ENCODE results near the gene HAX1. TPM values are rescaled to one million over a fixed set of nuclear protein-coding genes. Genes with fewer than 3 reads are reported as not detected.

HAX1 gene
- total and polyA plus RNA-seq, 10 of the 15 experiments (the other 5 are each of a cell fraction or from before 2014, with no cell fraction given), result 95.3 to 288 (median 147) TPM

DNA sequence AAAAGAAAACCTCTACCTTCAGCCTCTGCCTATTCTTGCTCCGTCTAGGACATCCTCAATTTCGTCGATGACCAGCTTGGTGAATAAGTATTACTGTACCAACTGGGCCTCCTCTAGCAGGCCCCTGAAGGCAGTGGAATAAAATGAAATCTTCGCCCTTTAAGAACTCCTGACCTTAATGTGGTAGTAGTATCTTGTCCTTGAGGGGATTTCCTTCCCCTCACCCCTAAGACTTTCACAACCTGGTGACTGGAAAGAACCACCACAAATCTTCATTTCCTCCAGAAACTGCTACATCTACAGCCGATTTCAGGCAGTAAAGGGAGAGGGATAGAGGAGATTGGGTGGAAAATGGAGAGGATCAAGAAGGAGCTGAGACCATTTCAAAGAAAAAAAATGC is 1.6 kb upstream of the HAX1 start:
- in situ Hi-C loops (cut with MboI) (loop anchor here (5.0 kb wide), 1 partner anchor 279 kb away; the partner anchor contains the start of gene RPS27), intact Hi-C loops (cut with micrococcal nuclease; ENCODE audit: unreplicated experiment) (loop anchor here (5.0 kb wide), 1 partner anchor 474 kb away; no protein-coding TSS in a partner anchor)
- ATAC-seq (peak; percentile 46), FAIRE-seq (no peak), DNase-seq (ENCODE audit: low read depth, low spot score) (peak; percentile 15)
- H3K79me2 ChIP-seq (ENCODE audit: control insufficient read depth, insufficient read depth, low read length), result peaks cover 13% of the 10 kb centered on the region
- CTCF ChIA-PET, result interaction anchor here (0.8 to 4.5 kb wide), 10 partner anchors 10 to 633 kb away, joined by 3 to 54 read pairs (median 4); partner anchors contain the start of gene UBAP2L
- 55% methylated on average over 5 of the region's 5 CpGs for WGBS (ENCODE audit: insufficient coverage, insufficient replicate concordance, low lambda C conversion rate, missing lambda C conversion rate)
- H2AFZ ChIP-seq (ENCODE audit: control insufficient read depth, low read depth, low read length), result no peak overlapping the region
- BruUV-seq (replicated peaks), result no TSS peak
- H4K20me1 ChIP-seq (ENCODE audit: control insufficient read depth, insufficient read depth), result no peaks in the 10 kb centered on the region
- no peaks in the 10 kb centered on the region for H3K9me3 ChIP-seq (replicated peaks; ENCODE audit: control insufficient read depth, insufficient read depth, low read length)
- POLR2A ChIA-PET, result interaction anchor here (1.6 to 2.8 kb wide), 2 partner anchors 50 to 72 kb away, joined by 7 to 13 read pairs; partner anchors contain the start of gene UBAP2L
- peaks cover 10% of the 10 kb centered on the region for H3K4me1 ChIP-seq (ENCODE audit: control insufficient read depth, insufficient read depth, low read length)
- H3K9ac ChIP-seq (ENCODE audit: control insufficient read depth, insufficient read depth, low read length), result 0 out of 2 replicates have a peak overlapping the region, but pooled peaks have one; percentile 9
- H3K4me2 ChIP-seq (ENCODE audit: control insufficient read depth, insufficient read depth), result no peak overlapping the region
- H3K36me3 ChIP-seq (ENCODE audit: control insufficient read depth in 2 of 2, insufficient read depth in 2 of 2, low read length in 1 of 2), result peaks cover 10 to 25% of the 10 kb centered on the region in 2 experiments
- H3K27me3 ChIP-seq (replicated peaks in 1 of 2; ENCODE audit: control insufficient read depth in 2 of 2, insufficient read depth in 2 of 2, low read length in 1 of 2), result no peaks in the 10 kb centered on the region
- RAD21 ChIA-PET (ENCODE audit: unreplicated experiment), result interaction anchor here (1.2 to 1.3 kb wide), 2 partner anchors 9 to 64 kb away, joined by 3 to 8 read pairs; no protein-coding TSS in a partner anchor
- SMC1A ChIA-PET (ENCODE audit: uncharacterized antibody, unreplicated experiment), result interaction anchor here (1.3 to 6.6 kb wide), 8 partner anchors 48 to 284 kb away, joined by 4 to 48 read pairs (median 6); no protein-coding TSS in a partner anchor
- peak overlapping the region; percentile 89 for H3K27ac ChIP-seq (ENCODE audit: control insufficient read depth, insufficient read depth)
- no peak overlapping the region; the same call in 1 of the 2 replicates for H3K4me3 ChIP-seq
- TF ChIP-seq SREBF1 (IDR thresholded peaks at IDR 0.05; ENCODE audit: low read length) (no peak), CREB1 (IDR thresholded peaks at IDR 0.05; ENCODE audit: low read depth) (0 out of 2 replicates have a peak, but pooled peaks have one; percentile 9), ZNF24 (IDR thresholded peaks at IDR 0.05) (no peak), TCF3 (IDR thresholded peaks at IDR 0.05; ENCODE audit: borderline replicate concordance, insufficient read depth, low read depth, low read length) (no peak), NFIC (IDR thresholded peaks at IDR 0.05; ENCODE audit: low read depth, low read length) (0 out of 2 replicates have a peak, but pooled peaks have one; percentile 28), EED (IDR thresholded peaks at IDR 0.05; ENCODE audit: low read depth) (peak; percentile 54; the same call in 1 of the 2 replicates), STAT1 (conservative IDR thresholded peaks at IDR 0.05) (no peak), FOXM1 (IDR thresholded peaks at IDR 0.05; ENCODE audit: low read depth, low read length) (peak; percentile 40; the same call in 1 of the 2 replicates), IKZF1 (conservative IDR thresholded peaks at IDR 0.05) (peak; percentile 28), IKZF2 (IDR thresholded peaks at IDR 0.05) (peak; percentile 25 to 27; a peak in 2 of 4 replicates), JUNB (IDR thresholded peaks at IDR 0.05) (0 out of 2 replicates have a peak, but pooled peaks have one; percentile 8), TBL1XR1 (IDR thresholded peaks at IDR 0.05; ENCODE audit: low read depth, low read length) (no peak), MTA3 (IDR thresholded peaks at IDR 0.05; ENCODE audit: borderline replicate concordance, low read length) (0 out of 2 replicates have a peak, but pooled peaks have one; percentile 16), RELA (IDR thresholded peaks at IDR 0.05; ENCODE audit: borderline replicate concordance, partially characterized antibody) (peak; percentile 40), PML (IDR thresholded peaks at IDR 0.05; ENCODE audit: low read length) (0 out of 2 replicates have a peak, but pooled peaks have one; percentile 25), RUNX3 (IDR thresholded peaks at IDR 0.05; ENCODE audit: low read length) (peak; percentile 64), NFYB (IDR thresholded peaks at IDR 0.05; ENCODE audit: insufficient read depth, low read depth, low read length) (no peak)
- TF ChIP-seq, protein P1, sequence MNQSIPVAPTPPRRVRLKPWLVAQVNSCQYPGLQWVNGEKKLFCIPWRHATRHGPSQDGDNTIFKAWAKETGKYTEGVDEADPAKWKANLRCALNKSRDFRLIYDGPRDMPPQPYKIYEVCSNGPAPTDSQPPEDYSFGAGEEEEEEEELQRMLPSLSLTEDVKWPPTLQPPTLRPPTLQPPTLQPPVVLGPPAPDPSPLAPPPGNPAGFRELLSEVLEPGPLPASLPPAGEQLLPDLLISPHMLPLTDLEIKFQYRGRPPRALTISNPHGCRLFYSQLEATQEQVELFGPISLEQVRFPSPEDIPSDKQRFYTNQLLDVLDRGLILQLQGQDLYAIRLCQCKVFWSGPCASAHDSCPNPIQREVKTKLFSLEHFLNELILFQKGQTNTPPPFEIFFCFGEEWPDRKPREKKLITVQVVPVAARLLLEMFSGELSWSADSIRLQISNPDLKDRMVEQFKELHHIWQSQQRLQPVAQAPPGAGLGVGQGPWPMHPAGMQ (IDR thresholded peaks at IDR 0.05; ENCODE audit: borderline replicate concordance), result no peak
- TF ChIP-seq, protein P2, sequence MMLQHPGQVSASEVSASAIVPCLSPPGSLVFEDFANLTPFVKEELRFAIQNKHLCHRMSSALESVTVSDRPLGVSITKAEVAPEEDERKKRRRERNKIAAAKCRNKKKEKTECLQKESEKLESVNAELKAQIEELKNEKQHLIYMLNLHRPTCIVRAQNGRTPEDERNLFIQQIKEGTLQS (IDR thresholded peaks at IDR 0.05; ENCODE audit: borderline replicate concordance, extremely low read depth, low read depth, low read length), result no peak
- TF ChIP-seq, protein P3, sequence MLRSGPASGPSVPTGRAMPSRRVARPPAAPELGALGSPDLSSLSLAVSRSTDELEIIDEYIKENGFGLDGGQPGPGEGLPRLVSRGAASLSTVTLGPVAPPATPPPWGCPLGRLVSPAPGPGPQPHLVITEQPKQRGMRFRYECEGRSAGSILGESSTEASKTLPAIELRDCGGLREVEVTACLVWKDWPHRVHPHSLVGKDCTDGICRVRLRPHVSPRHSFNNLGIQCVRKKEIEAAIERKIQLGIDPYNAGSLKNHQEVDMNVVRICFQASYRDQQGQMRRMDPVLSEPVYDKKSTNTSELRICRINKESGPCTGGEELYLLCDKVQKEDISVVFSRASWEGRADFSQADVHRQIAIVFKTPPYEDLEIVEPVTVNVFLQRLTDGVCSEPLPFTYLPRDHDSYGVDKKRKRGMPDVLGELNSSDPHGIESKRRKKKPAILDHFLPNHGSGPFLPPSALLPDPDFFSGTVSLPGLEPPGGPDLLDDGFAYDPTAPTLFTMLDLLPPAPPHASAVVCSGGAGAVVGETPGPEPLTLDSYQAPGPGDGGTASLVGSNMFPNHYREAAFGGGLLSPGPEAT (IDR thresholded peaks at IDR 0.05; ENCODE audit: low read depth), result 0 out of 2 replicates have a peak, but pooled peaks have one; percentile 29
- TF ChIP-seq, protein P4, sequence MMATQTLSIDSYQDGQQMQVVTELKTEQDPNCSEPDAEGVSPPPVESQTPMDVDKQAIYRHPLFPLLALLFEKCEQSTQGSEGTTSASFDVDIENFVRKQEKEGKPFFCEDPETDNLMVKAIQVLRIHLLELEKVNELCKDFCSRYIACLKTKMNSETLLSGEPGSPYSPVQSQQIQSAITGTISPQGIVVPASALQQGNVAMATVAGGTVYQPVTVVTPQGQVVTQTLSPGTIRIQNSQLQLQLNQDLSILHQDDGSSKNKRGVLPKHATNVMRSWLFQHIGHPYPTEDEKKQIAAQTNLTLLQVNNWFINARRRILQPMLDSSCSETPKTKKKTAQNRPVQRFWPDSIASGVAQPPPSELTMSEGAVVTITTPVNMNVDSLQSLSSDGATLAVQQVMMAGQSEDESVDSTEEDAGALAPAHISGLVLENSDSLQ (IDR thresholded peaks at IDR 0.05), result no peak
